DMS 273 treated with DMSO at 0.1 percent for 48 hours (cell line): ENCODE measurements around the gene MCOLN3.
"Not testable (repeated sequence)": the region's sequence is repeated elsewhere in the genome, so short reads cannot be mapped to it uniquely, and the experiment has no call there.

Source experiments
- DNase-seq: peaks from one replicate; lab custom pipeline; 2025; lab: John Stamatoyannopoulos, UW

Gene MCOLN3

DNA sequence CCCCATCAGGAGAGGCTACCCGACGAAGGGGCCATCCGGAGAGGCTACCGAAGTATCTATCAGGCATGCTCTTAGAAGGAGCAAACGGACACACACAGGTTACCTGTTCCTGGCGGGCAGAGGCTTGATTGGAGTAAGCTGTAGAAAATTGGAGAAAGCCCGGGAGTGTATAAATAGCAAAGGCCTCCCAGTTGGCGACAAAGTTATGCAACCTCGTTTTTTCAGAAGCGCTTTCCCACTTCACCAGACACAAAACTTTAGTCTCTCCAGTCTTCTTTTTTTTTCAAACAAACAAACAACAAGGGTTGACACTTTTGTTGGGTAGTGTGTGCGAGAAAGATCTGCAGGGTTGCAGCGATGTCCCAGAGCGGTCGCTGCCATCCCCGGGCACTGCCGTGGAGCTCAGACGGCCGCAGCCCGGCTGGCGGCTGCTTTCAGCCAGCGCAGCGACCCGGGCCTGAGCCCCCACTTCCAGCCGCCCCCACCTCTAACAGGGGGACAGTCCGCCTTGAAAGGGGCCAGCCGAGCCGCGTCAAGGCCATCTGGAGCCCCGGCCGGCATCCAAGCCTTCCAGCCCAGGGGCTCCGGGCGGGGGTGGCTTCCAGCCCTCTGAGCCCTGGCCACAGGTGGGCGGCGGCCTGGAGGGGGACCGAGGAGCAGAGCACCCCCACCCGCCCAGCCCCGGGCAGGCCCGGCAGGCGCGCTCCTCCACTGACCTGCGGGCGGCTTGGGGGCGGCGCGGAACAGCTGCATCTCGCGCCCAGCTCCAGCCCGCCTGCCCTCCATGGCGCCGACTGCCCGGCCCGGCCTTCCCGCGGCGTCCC, 616 bp downstream of the MCOLN3 start:
- no peak for DNase-seq

DNA sequence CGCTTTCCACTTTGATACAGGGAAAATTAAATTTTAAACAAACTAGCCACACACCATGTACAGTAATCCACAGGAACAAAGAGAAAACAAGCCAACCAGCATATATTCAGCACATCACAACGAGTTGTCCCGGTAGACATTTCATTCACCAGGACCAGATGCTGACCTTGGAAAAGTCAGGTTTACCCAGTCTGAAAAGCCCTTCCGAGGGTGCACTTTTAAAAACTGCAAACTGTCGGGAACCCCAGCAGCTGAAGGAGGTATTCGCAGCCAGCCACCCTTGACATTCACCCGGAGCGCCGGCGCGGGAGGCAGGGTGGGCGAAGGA, 1.2 kb downstream of the MCOLN3 start:
- DNase-seq, result no peak

DNA sequence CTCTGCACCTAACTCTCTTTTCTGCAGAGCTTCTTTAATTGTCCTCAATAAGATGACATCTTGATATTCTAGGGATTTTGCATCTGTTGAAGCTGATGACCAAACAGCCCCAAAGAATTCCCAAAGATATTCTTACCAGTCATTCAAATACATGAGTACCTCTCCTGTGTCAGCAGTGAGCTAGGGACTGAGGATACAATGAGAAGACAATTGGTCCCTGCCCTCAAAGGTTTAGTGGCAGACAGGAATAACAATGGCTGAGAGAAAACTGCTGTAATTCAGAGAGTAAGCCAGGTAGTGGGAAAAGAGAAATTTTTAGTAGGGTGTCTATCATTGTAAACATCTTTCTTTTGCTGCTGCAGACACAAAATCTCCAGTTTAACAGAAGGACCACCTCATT, 5.9 kb downstream of the MCOLN3 start:
- DNase-seq, result no peak

DNA sequence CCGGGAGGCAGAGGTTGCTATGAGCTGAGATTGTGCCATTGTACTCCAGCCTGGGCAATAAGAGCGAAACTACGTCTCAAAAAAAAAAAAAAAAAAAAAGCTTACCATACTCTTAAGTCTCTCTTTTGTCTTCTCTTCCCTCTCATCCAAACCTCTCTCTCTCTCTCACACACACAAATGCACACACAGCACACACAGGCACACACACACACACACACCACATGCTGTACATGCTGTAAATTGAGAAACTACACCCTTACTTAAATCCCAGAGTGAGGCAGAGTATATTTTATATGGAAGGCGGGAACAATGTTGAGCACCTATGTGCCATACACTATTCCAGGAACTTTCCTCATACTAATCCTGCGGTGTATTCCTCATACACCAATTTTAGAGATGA, 6.5 kb downstream of the MCOLN3 start:
- no peak for DNase-seq

DNA sequence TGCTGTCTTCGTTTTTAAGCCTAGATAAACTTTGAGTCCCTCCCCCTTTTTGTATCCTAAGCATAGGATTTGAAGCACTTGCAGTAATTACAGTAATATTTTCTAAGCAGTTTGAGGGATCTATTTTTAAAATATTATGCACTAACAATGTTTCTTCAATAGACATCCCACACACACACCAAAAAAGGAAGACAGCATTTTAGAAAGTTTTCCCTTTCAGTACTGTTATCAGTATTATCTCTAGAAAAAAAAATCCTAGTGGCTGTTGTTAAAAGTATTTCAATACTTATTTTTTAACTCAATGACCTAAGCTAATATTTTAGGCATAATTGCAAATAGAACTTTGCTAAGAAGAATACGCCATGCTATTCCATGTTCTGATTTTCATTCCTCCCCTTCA, 15.1 kb downstream of the MCOLN3 start:
- DNase-seq, result no peak

DNA sequence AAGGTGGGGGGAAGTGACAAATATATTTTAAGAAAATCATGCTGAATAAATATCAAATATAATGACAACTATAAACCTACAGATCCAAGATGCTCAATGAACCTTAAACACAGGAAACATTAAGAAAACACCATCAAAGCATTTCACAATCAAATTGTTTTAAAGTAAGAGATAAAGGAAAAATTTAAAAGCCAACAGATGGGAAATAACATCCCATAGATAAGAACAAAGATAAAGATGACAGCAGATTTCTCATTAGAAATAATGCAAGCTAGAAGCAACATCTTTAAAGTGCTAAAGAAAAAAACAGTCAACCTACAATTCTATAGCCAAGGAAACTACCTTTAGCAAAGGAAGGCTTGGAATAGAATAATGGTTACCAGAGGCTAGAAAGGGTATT, 17.8 kb downstream of the MCOLN3 start:
- DNase-seq, result no peak

DNA sequence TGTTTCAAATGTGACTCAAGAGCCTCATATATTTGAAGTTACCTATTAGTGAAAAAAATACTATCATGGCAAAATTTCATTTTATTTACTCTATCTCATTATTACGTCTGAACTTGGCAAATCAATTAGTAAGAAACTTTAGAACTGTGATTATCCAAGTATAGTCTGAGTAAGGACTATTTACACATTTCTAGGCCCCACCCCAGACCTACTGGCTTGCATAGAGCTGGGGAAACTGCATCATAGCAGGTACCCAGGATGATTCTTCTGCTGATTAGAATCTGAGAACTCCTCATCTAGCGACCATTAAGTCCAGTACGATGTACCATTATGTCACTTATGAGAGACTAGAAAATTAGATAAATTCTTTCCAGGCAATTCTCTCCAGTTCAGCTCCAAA, 20.1 kb downstream of the MCOLN3 start:
- DNase-seq, result no peak

DNA sequence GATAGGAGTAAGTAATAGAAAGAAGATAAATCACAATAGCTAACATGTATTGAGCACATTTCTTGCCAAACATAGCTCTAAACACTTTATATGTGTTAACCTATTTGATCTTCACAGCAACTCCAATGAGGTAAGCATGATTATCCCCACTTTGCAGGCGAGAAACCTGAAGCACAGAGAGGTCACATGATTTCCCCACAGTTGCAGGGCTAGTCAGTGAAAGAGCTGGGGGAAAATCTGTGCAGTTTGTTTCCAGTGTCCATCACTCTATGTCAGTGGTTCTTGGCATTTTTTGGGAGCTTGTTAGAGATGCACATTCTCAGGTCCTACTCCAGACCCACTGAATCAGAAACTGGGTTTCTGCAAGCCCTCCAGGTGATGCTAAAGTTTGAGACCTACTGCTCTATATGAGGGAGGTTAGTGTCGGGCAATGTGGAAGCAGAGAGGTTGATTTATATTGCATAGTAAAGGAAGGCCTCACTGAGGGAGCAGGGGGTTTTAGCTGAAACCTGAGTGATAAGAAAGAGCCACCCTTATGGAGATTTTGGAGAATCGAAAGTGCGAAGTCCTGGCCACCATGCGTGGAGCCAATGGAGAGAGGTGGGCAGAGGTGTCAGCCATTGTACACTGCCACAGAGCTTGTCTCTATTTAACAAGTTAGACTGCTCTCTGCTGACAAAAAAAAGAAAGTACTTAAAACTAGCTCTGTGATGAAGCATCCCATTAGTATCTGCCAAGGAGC, 20.9 kb downstream of the MCOLN3 start:
- no peak for DNase-seq

DNA sequence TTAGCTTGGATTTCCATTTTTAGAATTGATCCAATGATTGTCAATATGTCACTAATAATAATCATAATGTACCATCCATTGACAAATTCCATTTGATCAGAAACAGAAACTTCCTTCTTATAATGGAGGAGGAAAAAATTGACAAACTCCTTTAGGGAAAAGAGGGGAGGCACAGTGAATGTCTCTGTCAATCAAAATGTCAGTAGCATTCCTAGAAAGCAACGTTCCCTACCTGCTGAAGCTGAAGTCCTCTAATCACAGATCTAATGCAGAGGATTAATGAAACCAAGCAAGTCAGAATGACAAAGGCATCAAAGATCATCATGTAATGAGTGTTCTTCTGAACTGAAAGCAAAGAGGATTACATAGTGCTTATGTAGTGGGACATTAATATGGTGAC, 22.4 kb downstream of the MCOLN3 start:
- no peak for DNase-seq

DNA sequence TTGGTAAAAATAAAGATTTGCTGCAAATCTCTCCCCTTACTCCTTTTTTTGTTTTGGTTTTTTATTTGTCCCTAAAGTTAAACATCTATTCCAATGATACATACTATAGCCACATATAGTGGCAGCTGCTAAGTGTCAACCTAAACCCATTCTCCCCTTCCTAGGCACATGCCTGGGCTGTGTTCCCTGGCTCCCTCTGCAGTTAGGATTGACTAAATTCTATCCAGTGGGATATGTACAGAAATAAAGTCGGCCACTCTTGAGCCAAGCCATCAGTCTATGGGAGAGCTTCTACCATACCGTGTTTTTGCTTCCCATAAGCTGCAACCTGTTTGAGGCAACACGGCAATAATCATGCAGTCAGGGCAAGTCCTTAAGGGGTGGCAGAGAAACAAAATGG, 23.6 kb downstream of the MCOLN3 start:
- DNase-seq, result no peak

DNA sequence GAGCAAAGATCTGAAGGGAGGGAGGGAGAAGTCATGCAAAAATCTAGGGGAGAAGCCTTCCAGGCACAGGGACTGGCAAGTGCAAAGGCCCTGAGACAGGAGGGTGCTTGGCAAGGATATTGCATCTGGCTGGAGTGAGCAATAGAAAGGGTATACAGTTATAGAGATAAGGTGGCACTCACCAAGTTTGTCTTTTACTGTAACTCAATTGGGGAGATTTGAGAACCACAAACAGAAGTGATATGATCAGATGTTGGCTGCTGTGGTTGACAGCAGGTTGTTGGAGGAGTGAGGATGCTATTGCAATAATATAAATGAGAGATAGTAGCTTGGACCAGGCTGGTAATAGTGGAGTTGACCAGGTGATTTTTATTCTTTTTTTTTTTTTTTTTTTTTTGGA, 25.6 kb downstream of the MCOLN3 start:
- no peak for DNase-seq

DNA sequence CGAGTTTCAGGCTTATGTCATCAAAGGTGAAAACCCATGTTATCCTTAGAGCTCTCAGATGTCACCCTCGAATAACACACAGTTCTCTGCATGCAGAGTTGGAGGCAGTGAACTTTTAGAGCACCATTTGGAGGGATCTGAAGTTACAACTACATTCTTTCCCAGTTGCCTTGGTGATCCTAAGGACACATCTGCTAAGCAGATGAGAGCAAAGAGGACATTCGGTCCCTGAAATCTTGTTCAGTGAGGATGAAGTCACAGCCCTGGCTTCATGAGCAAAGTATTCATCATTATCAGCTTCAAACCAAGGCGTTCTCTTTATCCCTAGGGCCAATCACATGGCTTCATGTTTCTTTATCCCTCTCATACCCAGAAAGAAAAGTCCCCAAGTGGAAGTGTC, 28.3 kb downstream of the MCOLN3 start:
- DNase-seq, result no peak

DNA sequence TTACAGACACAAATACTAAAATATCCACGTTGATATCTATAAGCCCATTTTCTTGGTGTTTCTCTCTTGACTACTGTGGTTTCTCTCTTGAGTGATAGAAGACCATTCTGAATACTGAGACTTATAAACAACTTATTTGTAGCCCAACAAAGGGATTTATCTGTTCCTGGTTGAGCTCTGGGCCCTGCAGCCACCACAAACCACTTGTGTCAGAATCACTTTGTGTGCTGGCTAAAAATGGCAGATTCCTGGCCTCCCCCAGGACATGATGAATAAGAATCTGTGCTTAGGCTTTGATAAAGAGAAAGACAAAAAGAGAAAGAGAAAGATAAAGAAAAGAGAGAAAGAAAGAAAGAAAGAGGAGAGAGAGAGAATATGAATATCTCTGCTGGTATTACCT, 32.5 kb downstream of the MCOLN3 start:
- no peak for DNase-seq

DNA sequence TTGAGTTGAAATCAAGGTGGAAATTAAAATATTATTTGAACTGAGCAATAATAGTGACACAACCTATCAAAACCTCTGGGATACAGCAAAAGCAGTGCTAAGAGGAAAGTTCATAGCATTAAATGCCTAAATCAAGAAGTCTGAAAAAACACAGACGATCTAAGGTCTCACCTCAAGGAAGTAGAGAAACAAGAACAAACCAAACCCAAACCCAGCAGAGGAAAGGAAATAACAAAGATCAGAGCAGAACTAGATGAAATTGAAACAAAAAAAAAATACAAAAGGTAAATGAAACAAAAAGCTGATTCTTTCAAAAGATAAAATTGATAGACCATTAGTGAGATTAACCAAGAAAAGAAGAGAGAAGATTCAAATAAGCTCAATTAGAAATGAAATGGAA, 42.7 kb downstream of the MCOLN3 start:
- not testable (repeated sequence) for DNase-seq

DNA sequence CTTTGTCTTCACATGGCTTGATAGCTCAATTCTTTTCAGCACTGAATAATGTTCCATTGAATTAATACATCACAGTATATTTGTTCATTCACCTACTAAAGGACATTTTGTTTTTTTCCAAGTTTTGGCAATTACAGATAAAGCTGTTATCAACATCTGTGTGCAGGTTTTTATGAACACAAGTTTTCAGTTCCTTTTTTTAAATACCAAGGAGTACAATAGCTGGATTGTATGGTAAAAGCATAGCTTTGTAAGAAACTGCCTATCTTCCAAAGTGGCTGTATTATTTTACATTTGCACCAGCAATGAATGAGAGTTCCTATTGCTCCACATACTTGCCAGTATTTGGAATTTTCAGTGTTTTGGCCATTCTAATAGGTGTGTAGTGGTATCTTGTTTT, 46.6 kb downstream of the MCOLN3 start:
- DNase-seq, result no peak

DNA sequence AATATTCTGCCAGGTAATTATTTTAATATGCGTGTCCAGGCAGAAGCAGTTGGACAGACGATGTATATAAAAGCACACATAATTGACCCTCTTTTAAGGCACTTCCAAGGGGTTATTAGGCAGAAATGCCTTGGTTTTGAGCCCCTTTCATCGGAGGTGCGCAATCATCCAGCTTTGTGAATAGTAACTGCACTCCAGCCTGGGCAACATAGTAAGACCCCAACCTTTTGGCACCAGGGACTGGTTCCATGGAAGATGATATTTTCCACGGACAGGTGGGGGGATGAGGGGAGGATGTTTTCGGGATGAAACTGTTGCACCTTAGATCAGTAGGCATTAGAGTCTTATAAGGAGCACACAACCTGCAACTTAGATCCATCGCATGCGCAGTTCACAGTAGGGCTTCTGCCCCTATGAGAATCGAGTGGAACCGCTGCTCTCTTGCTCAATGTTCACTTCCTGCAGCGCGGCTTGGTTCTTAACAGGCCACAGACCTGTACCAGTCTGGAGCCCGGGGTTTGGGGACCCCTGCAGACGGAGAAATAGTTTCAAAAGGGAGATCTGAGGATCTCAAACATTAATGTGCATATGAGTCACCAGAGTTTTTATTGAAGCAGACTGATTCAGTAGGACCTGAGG, 49.5 kb downstream of the MCOLN3 start:
- no peak for DNase-seq

DNA sequence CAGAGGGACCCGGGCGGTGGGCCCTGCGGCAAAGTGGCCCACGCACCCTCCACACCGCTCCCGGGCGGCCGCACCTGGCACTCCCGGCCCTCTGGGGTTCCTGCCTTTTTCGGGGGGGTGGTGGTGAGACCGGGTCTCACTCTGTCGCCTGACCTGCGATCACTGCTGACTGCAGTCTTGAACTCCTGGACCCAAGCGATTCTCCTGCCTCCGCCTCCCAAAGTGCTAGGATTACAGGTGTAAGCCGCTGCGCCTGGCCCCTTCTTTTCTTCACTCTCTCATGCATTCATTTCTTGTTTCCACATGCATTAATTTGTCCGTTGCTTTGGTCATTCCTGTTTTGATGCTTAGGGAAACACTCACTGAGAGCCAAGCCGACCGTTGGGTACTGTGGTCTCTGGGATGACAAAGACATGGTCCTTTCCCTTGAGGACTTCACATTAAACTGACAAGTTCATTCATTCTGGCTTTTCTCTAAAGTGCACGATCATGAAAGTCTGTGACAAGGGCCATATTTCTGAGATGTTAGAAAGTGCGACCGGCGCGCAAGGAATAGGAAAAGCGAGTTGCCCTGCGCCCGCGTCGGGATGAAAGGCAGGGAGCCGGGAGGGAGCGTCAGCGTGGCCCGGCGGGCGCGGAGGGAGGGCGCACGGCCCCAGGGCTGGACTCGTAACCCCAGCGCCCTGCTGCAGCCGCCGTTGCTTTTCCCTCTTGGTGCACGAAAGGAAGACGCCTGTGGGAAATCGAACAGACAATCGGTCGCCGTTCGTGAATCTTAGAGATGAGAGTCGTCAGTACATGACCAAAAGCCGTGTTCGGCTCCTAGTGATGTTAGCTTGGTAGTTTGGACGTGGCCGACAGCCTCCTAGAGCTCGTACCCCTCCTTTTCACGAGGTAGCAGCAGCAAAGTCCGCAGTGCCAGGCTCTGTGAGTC, 50.4 kb downstream of the MCOLN3 start:
- DNase-seq, result no peak

DNA sequence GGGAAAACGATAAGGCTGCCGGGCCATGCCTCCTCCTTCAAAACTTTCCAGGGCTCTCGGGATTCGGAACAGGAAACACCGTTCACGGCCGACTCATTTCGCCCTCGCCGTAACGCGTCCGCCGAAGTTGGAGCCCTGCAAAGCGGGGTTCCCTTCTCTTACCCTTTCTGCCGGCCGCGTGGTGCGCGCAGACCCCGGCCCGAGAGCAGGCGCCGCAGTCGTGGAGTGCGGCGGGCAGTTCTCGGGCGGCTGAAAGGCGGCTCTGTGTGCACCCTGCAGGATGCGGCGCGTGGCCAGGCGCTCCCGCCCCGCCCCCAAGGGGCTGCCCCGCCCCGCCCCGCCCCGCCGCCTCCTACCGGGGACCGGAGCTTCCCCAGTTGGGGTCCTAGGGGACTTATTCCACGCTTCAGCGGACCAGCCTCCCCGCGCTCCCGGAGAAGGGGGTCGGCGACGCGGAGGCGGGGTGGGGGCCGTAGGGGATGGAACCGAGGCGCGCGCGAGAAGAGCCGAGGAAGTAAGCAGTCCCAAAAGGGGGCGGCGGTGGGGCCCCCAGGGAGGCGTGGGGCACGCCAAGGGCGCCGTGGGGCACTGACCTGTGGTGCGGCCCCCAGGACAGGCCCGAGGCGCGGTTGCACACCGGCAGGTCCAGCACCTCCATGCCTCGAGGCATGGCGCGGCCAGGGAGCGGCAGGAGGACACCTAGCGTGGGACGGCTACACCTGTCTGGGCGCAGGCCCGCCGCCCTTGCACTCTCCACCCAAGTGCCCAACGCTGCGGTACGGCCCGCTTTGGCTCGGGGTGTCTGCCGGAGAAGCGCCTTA, 51.2 kb downstream of the MCOLN3 start, which contains the start of gene MCOLN2:
MCOLN2 (minus strand) TSS at position 268 of the 821 bp plus-strand sequence; CDS start at position 27, 241 bp downstream.
- DNase-seq, result peak; percentile 26

DNA sequence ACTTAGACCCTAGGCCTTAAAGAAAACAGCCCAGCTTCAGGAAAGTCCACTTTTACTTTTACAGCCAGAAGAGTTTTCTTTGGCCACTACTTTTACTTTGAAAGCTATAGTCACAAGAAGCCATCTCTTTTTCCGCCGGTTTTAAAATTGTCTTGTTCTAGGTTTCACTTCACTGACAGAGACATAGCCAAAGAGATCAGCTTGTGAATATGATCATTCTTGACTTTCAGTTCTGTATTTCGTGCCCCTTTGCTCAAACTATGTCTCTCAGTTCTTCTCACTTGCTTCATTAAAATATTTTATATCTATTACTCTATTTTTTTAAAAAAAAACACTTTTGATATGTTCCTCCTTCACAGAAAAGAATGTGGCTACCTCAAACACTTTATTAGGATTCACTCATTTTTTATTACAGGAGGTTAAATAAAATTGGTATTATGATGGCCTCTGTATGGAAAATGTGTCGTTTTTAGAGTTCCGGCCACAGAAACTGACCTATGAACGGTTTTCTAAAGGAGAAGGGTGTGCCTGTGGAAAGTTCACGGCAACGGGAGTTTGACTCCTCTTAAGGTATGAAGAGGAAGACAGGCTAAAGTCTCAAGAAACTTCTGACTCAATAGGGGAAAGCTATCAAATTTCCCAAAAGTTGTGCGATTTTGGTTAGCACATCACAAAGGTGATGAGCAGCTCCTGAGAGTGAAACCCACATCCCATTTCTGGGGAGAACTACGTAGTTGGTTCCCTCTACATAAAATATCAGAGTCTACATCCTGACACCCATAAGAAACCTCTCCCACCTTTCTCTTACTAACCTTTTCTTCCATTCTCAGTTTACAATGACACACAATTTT, 52.6 kb downstream of the MCOLN3 start:
- no peak for DNase-seq
